ENCODE results near the gene SPIB.

DNA sequence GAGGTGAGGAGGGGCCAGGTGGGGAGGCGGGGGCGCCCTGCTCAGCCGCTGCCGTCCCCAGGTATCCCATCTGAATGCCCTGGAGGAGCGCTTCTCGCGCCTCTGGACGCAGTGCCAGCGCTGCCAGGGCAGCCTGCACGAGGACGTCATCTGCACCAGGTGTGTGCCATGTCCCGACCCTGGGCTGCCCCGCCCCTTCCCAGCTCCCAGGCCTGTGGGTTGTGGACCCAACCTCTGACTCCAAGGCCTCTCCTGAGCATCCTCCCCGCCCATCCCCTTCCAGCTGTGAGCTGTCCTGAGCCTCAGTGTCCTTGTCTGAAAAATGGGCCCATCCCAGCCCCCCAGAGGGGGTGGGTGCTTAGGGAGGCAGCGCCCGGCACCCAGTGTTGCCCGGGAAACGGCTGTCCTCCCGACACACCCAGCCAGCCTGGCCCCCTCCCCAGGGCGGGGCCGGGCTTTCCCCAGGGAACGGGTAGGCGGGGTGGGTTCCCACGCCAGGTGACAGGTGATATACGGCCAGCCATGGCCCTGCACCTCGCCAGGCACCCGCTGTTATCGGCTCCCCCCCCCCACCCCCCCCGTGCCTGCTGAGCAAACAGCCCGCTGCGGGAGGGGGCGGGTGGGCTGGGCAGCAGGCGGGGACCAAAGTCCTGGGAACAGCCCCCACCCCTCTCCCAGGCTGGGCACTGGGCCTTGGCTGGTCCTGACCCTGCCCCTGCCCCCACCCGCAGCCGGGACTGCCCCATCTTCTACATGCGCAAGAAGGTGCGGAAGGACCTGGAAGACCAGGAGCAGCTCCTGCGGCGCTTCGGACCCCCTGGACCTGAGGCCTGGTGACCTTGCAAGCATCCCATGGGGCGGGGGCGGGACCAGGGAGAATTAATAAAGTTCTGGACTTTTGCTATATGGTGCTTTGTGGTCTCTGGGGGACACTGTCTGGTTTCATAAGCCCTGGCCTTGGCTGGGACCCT is 1.3 kb upstream of the SPIB start:
- no peak for TF ChIP-seq CTCF (IDR thresholded peaks at IDR 0.05 in 8 of 11, conservative IDR thresholded peaks at IDR 0.05 in 3 of 11)
- TF ChIP-seq POLR2A (IDR thresholded peaks at IDR 0.05) = no peak
- TF ChIP-seq POLR2AphosphoS5 (IDR thresholded peaks at IDR 0.05) = peak in 1 of 3 donors; percentile 33
